ENCODE results near the gene RELL2. TPM values are rescaled to one million over a fixed set of nuclear protein-coding genes. Genes with fewer than 3 reads are reported as not detected.

Gene RELL2
- total RNA-seq, 1 donor, result 5.1 TPM

- H3K4me1 ChIP-seq (ENCODE audit: insufficient read depth, low read length), result peaks cover 22% of the 10 kb centered on the region
- H3K27ac ChIP-seq (ENCODE audit: low read depth, low read length), result peak overlapping the region; percentile 79
- no peaks in the 10 kb centered on the region for H3K27me3 ChIP-seq (ENCODE audit: insufficient read depth, low read length)
- DNase-seq (ENCODE audit: insufficient read length, low spot score, missing footprints), result no peak
- H2AFZ ChIP-seq (ENCODE audit: low read length), result no peak overlapping the region
- no peaks in the 10 kb centered on the region for H3K9me3 ChIP-seq (ENCODE audit: low read depth, low read length)
- peak overlapping the region; percentile 100 for H3K4me2 ChIP-seq (ENCODE audit: insufficient read depth, low read length)
- no peak for TF ChIP-seq CTCF (IDR thresholded peaks at IDR 0.05; ENCODE audit: extremely low read depth, low read depth, low read length)
- peak overlapping the region; percentile 90 for H3K4me3 ChIP-seq (ENCODE audit: insufficient read depth, low read length)
- peaks cover 20% of the 10 kb centered on the region for H3K36me3 ChIP-seq (ENCODE audit: insufficient read depth, low read length)
- peaks cover 58% of the 10 kb centered on the region for H3K79me2 ChIP-seq (ENCODE audit: insufficient read depth, low read length)
- peaks cover 42% of the 10 kb centered on the region for H4K20me1 ChIP-seq (ENCODE audit: insufficient read depth, low read length)
Measured at GRCh38 chr5:141635646-141636045, 1.2 kb upstream of the RELL2 start.

GRCh38 chr5:141636106-141636412 lies 738 bp upstream of the RELL2 start:
- H3K79me2 ChIP-seq (ENCODE audit: insufficient read depth, low read length), result peaks cover 55% of the 10 kb centered on the region
- no peaks in the 10 kb centered on the region for H3K27me3 ChIP-seq (ENCODE audit: insufficient read depth, low read length)
- peak overlapping the region; percentile 100 for H3K4me2 ChIP-seq (ENCODE audit: insufficient read depth, low read length)
- H3K4me3 ChIP-seq (ENCODE audit: insufficient read depth, low read length), result peak overlapping the region; percentile 90
- TF ChIP-seq CTCF (IDR thresholded peaks at IDR 0.05; ENCODE audit: extremely low read depth, low read depth, low read length), result no peak
- peak overlapping the region; percentile 92 for H2AFZ ChIP-seq (ENCODE audit: low read length)
- peaks cover 20% of the 10 kb centered on the region for H3K36me3 ChIP-seq (ENCODE audit: insufficient read depth, low read length)
- no peaks in the 10 kb centered on the region for H3K9me3 ChIP-seq (ENCODE audit: low read depth, low read length)
- no peak for DNase-seq (ENCODE audit: insufficient read length, low spot score, missing footprints)
- H3K27ac ChIP-seq (ENCODE audit: low read depth, low read length), result peak overlapping the region; percentile 79
- peaks cover 22% of the 10 kb centered on the region for H3K4me1 ChIP-seq (ENCODE audit: insufficient read depth, low read length)
- H4K20me1 ChIP-seq (ENCODE audit: insufficient read depth, low read length), result peaks cover 42% of the 10 kb centered on the region

GRCh38 chr5:141637123-141637766 lies 448 bp downstream of the RELL2 start:
- peak overlapping the region; percentile 92 for H2AFZ ChIP-seq (ENCODE audit: low read length)
- peaks cover 51% of the 10 kb centered on the region for H4K20me1 ChIP-seq (ENCODE audit: insufficient read depth, low read length)
- peak; percentile 89 for DNase-seq (ENCODE audit: insufficient read length, low spot score, missing footprints)
- H3K79me2 ChIP-seq (ENCODE audit: insufficient read depth, low read length), result peaks cover 43% of the 10 kb centered on the region
- peak overlapping the region; percentile 100 for H3K4me2 ChIP-seq (ENCODE audit: insufficient read depth, low read length)
- H3K27ac ChIP-seq (ENCODE audit: low read depth, low read length), result no peak overlapping the region
- H3K36me3 ChIP-seq (ENCODE audit: insufficient read depth, low read length), result peaks cover 22% of the 10 kb centered on the region
- no peaks in the 10 kb centered on the region for H3K9me3 ChIP-seq (ENCODE audit: low read depth, low read length)
- peak overlapping the region; percentile 90 for H3K4me3 ChIP-seq (ENCODE audit: insufficient read depth, low read length)
- H3K27me3 ChIP-seq (ENCODE audit: insufficient read depth, low read length), result no peaks in the 10 kb centered on the region
- H3K4me1 ChIP-seq (ENCODE audit: insufficient read depth, low read length), result peaks cover 25% of the 10 kb centered on the region
- TF ChIP-seq CTCF (IDR thresholded peaks at IDR 0.05; ENCODE audit: extremely low read depth, low read depth, low read length), result no peak

GRCh38 chr5:141637767-141638419 lies 1.1 kb downstream of the RELL2 start:
- Histone ChIP-seq H3K36me3 (ENCODE audit: insufficient read depth, low read length) (peaks cover 20% of the 10 kb centered on the region), H3K27me3 (ENCODE audit: insufficient read depth, low read length) (no peaks in the 10 kb centered on the region), H3K4me1 (ENCODE audit: insufficient read depth, low read length) (peaks cover 25% of the 10 kb centered on the region), H3K79me2 (ENCODE audit: insufficient read depth, low read length) (peaks cover 37% of the 10 kb centered on the region), H2AFZ (ENCODE audit: low read length) (peak overlapping the region; percentile 92), H3K27ac (ENCODE audit: low read depth, low read length) (no peak overlapping the region), H3K9me3 (ENCODE audit: low read depth, low read length) (no peaks in the 10 kb centered on the region), H3K4me3 (ENCODE audit: insufficient read depth, low read length) (peak overlapping the region; percentile 90), H4K20me1 (ENCODE audit: insufficient read depth, low read length) (peaks cover 48% of the 10 kb centered on the region), H3K4me2 (ENCODE audit: insufficient read depth, low read length) (peak overlapping the region; percentile 100)
- peak; percentile 91 for DNase-seq (ENCODE audit: insufficient read length, low spot score, missing footprints)
- TF ChIP-seq CTCF (IDR thresholded peaks at IDR 0.05; ENCODE audit: extremely low read depth, low read depth, low read length), result peak; percentile 20
